ENCODE data around the gene XIST.

GRCh38 chrX:73836956-73837477 lies 15.5 kb downstream of the XIST start:
- TF ChIP-seq CTCF (IDR thresholded peaks at IDR 0.05; ENCODE audit: low read depth, low read length, missing input control) (no peak), TAF1 (conservative IDR thresholded peaks at IDR 0.05) (no peak), MAX (IDR thresholded peaks at IDR 0.05) (no peak), HNF4A (conservative IDR thresholded peaks at IDR 0.05) (no peak), GABPA (IDR thresholded peaks at IDR 0.05 in 1 of 2, conservative IDR thresholded peaks at IDR 0.05 in 1 of 2) (no peak), REST (IDR thresholded peaks at IDR 0.05) (no peak), ATF3 (IDR thresholded peaks at IDR 0.05) (no peak), EGR1 (IDR thresholded peaks at IDR 0.05; ENCODE audit: low read depth in 2 of 2) (no peak), ZBTB33 (IDR thresholded peaks at IDR 0.05) (no peak), YY1 (IDR thresholded peaks at IDR 0.05) (no peak), RAD21 (IDR thresholded peaks at IDR 0.05) (no peak), JUND (IDR thresholded peaks at IDR 0.05) (no peak), RXRA (IDR thresholded peaks at IDR 0.05) (no peak), SP1 (IDR thresholded peaks at IDR 0.05) (no peak)
